ENCODE results near the gene HOXA7. TPM values are rescaled to one million over a fixed set of nuclear protein-coding genes. Genes with fewer than 3 reads are reported as not detected.

HOXA7 gene
- total and polyA plus RNA-seq, 2 experiments from 2014 or later = 6.6 to 15.8 TPM

DNA sequence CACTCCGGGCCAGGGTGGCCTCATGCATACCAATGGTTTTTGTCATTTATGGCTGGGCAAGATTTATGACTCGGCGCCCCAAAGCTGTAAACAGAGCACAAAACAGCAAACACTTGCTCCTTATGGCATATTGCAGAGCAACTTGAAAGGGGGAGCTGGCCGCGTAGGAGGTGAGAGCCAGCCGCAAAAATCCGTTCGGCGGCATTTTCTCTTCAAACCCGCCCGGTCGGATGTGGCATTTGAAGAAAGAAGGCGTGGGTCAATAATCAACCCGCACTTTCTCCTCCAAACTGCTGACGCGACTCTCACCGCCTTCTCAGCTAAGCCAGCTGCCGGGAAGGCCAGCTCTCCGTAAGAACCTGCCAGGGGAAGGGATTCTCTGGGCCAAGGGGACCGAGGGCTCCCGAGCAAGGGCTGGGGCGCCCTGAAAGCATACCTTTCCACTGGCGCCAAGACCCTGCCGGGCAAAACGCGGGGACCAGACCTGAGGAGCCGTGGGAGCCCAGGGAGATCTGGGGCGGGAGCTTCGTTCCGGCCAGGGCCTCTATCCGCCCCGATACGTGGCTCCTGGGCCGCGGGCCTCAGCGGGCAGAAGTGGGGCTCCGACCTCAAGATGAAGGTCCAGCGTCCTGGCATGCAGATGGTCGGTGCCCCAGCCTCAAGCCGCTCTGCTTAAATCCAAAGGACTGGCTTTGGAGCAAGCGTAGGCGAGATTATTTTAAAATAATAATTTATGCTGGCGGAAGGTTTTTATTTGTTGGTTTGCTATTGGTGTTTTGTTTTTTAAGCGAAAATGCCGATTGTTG, 41.1 kb downstream of the HOXA7 start:
- H3K27ac ChIP-seq = no peak overlapping the region
- H3K4me1 ChIP-seq (ENCODE audit: insufficient read depth) = peaks cover 7% of the 10 kb centered on the region; the same call in 1 of the 2 replicates
- no peaks in the 10 kb centered on the region for H3K9me3 ChIP-seq (ENCODE audit: low read depth)
- H3K36me3 ChIP-seq (ENCODE audit: low read depth) = no peaks in the 10 kb centered on the region
- H3F3A ChIP-seq (ENCODE audit: insufficient read depth) = peaks cover 11% of the 10 kb centered on the region; the same call in 1 of the 2 replicates
- DNase-seq = peak; percentile 21
- in situ Hi-C loops (cut with MboI) = no loop called here
- no peaks in the 10 kb centered on the region for H3K27me3 ChIP-seq (replicated peaks; ENCODE audit: insufficient read depth)
- no peak overlapping the region for H3K4me3 ChIP-seq
- WGBS, 2 experiments (ENCODE audit: low coverage in 1 of 2, low lambda C conversion rate in 2 of 2, missing lambda C conversion rate in 2 of 2) = 90 to 91% methylated on average over 45 of the region's 45 CpGs
- H2AFZ ChIP-seq = no peak overlapping the region
- H3K9me2 ChIP-seq (ENCODE audit: insufficient read depth) = no peaks in the 10 kb centered on the region
- H3K79me2 ChIP-seq (ENCODE audit: insufficient read depth) = no peaks in the 10 kb centered on the region
- no peak overlapping the region for H3K9ac ChIP-seq
- no peak for TF ChIP-seq EZH2phosphoT487 (IDR thresholded peaks at IDR 0.05; ENCODE audit: insufficient read depth, low read depth)
- TF ChIP-seq EZH2 (IDR thresholded peaks at IDR 0.05; ENCODE audit: insufficient read depth, poor library complexity, severe bottlenecking) = no peak
- no peaks in the 10 kb centered on the region for H4K20me1 ChIP-seq (ENCODE audit: insufficient read depth)
- H3K4me2 ChIP-seq (ENCODE audit: unreplicated experiment) = no peak overlapping the region

- Histone ChIP-seq H3K79me2 (ENCODE audit: insufficient read depth) (no peaks in the 10 kb centered on the region), H3K4me2 (ENCODE audit: unreplicated experiment) (no peak overlapping the region), H4K20me1 (ENCODE audit: insufficient read depth) (no peaks in the 10 kb centered on the region), H3K9me2 (ENCODE audit: insufficient read depth) (no peaks in the 10 kb centered on the region), H3K9me3 (ENCODE audit: low read depth) (no peaks in the 10 kb centered on the region), H3K9ac (no peak overlapping the region), H2AFZ (no peak overlapping the region), H3F3A (ENCODE audit: insufficient read depth) (peaks cover 11% of the 10 kb centered on the region; the same call in 1 of the 2 replicates), H3K4me3 (no peak overlapping the region), H3K27ac (no peak overlapping the region), H3K27me3 (replicated peaks; ENCODE audit: insufficient read depth) (no peaks in the 10 kb centered on the region), H3K36me3 (ENCODE audit: low read depth) (no peaks in the 10 kb centered on the region), H3K4me1 (ENCODE audit: insufficient read depth) (peaks cover 7% of the 10 kb centered on the region; the same call in 1 of the 2 replicates)
- 97 to 98% methylated on average over 6 of the region's 6 CpGs for WGBS, 2 experiments (ENCODE audit: low coverage in 1 of 2, low lambda C conversion rate in 2 of 2, missing lambda C conversion rate in 2 of 2)
- DNase-seq = no peak
- in situ Hi-C loops (cut with MboI) = no loop called here
- TF ChIP-seq EZH2phosphoT487 (IDR thresholded peaks at IDR 0.05; ENCODE audit: insufficient read depth, low read depth) (no peak), EZH2 (IDR thresholded peaks at IDR 0.05; ENCODE audit: insufficient read depth, poor library complexity, severe bottlenecking) (no peak)
Observed at GRCh38 chr7:27114881-27115220, 41.6 kb downstream of the HOXA7 start.

GRCh38 chr7:27113991-27114769, 42.3 kb downstream of the HOXA7 start:
- DNase-seq = peak; percentile 6

More at GRCh38 chr7:27113991-27114769, 42.3 kb downstream of the HOXA7 start:
- no peaks in the 10 kb centered on the region for H3K9me3 ChIP-seq (ENCODE audit: low read depth)
- no peak overlapping the region for H3K9ac ChIP-seq
- 31 to 35% methylated on average over 14 to 26 of the region's 26 CpGs for WGBS, 2 experiments (ENCODE audit: low coverage in 1 of 2, low lambda C conversion rate in 2 of 2, missing lambda C conversion rate in 2 of 2)
- no peak overlapping the region for H3K4me2 ChIP-seq (ENCODE audit: unreplicated experiment)
- no peaks in the 10 kb centered on the region for H3K9me2 ChIP-seq (ENCODE audit: insufficient read depth)
- peaks cover 11% of the 10 kb centered on the region; the same call in 1 of the 2 replicates for H3F3A ChIP-seq (ENCODE audit: insufficient read depth)
- no peaks in the 10 kb centered on the region for H3K36me3 ChIP-seq (ENCODE audit: low read depth)
- no peak overlapping the region for H3K4me3 ChIP-seq
- no peak overlapping the region for H3K27ac ChIP-seq
- H4K20me1 ChIP-seq (ENCODE audit: insufficient read depth) = no peaks in the 10 kb centered on the region
- H3K4me1 ChIP-seq (ENCODE audit: insufficient read depth) = peaks cover 7% of the 10 kb centered on the region; the same call in 1 of the 2 replicates
- no peak overlapping the region for H2AFZ ChIP-seq
- TF ChIP-seq EZH2phosphoT487 (IDR thresholded peaks at IDR 0.05; ENCODE audit: insufficient read depth, low read depth) (no peak), EZH2 (IDR thresholded peaks at IDR 0.05; ENCODE audit: insufficient read depth, poor library complexity, severe bottlenecking) (no peak)
- in situ Hi-C loops (cut with MboI) = no loop called here
- H3K79me2 ChIP-seq (ENCODE audit: insufficient read depth) = no peaks in the 10 kb centered on the region
- H3K27me3 ChIP-seq (replicated peaks; ENCODE audit: insufficient read depth) = no peaks in the 10 kb centered on the region
